Trophoblast cell (in vitro differentiated cells and primary cell): ENCODE data around the gene BAZ1A.
A peak's percentile ranks its signal among the peaks of the same experiment; 100 is the strongest.

Experiments used
- DNase-seq, 2 donors: peaks; one replicate each; pipeline ENCODE4 v3.0.0-alpha.2; 2016
- H2AFZ ChIP-seq: 2 replicates; pipeline ENCODE4 v1.6.1; 2013; ENCODE audit warnings: low read length, moderate library complexity, mild to moderate bottlenecking; ENCODE audit not compliant: insufficient read depth, poor library complexity
- H2AK5ac ChIP-seq: 2 replicates; pipeline ENCODE4 v1.6.1; 2013; ENCODE audit warnings: mild to moderate bottlenecking, low read length
- H2BK120ac ChIP-seq: 2 replicates; pipeline ENCODE4 v1.6.1; 2013; ENCODE audit warnings: low read length, mild to moderate bottlenecking, moderate library complexity; ENCODE audit not compliant: insufficient read depth, poor library complexity
- H2BK12ac ChIP-seq: 2 replicates; pipeline ENCODE4 v1.6.1; 2013; ENCODE audit warnings: mild to moderate bottlenecking, low read length, moderate library complexity
- H2BK5ac ChIP-seq: 2 replicates; pipeline ENCODE4 v1.6.1; 2013; ENCODE audit warnings: low read length, low read depth, moderate library complexity, mild to moderate bottlenecking; ENCODE audit not compliant: poor library complexity
- H3K14ac ChIP-seq: 2 replicates; pipeline ENCODE4 v1.6.1; 2013; ENCODE audit warnings: mild to moderate bottlenecking, low read length
- H3K18ac ChIP-seq: 2 replicates; pipeline ENCODE4 v1.6.1; 2013; ENCODE audit warnings: mild to moderate bottlenecking, low read length
- H3K23ac ChIP-seq: 2 replicates; pipeline ENCODE4 v1.6.1; 2013; ENCODE audit warnings: low read length
- H3K27ac ChIP-seq: 2 replicates; pipeline ENCODE4 v1.5.1; 2013; ENCODE audit warnings: low read depth, mild to moderate bottlenecking, inconsistent platforms, low read length, moderate library complexity
- H3K27me3 ChIP-seq: 2 replicates; pipeline ENCODE4 v1.6.1; 2013; ENCODE audit warnings: inconsistent platforms, mild to moderate bottlenecking, low read length, moderate library complexity; ENCODE audit not compliant: insufficient read depth
- H3K36me3 ChIP-seq, 2 experiments: 1 replicate in 1 of 2; 2 replicates in 1 of 2; pipeline ENCODE4 v1.6.1; 2013; ENCODE audit warnings: low read length in 2 of 2, mild to moderate bottlenecking in 2 of 2, moderate library complexity in 1 of 2; ENCODE audit not compliant: insufficient read depth in 2 of 2, control insufficient read depth in 1 of 2
- H3K4ac ChIP-seq: 2 replicates; pipeline ENCODE4 v1.6.1; 2013; ENCODE audit warnings: low read depth, mild to moderate bottlenecking, low read length, moderate library complexity
- H3K4me1 ChIP-seq, 2 experiments: 1 replicate in 1 of 2; 2 replicates in 1 of 2; pipeline ENCODE4 v1.6.1; 2013; ENCODE audit warnings: low read length in 2 of 2, mild to moderate bottlenecking in 2 of 2, moderate library complexity in 1 of 2; ENCODE audit not compliant: insufficient read depth in 2 of 2, control insufficient read depth in 1 of 2
- H3K4me2 ChIP-seq: 2 replicates; pipeline ENCODE4 v1.6.1; 2013; ENCODE audit warnings: inconsistent platforms, mild to moderate bottlenecking, low read length, moderate library complexity
- H3K4me3 ChIP-seq: 2 replicates; pipeline ENCODE4 v1.5.1; 2013; ENCODE audit warnings: mild to moderate bottlenecking, low read depth, low read length, inconsistent platforms
- H3K79me1 ChIP-seq: one replicate; pipeline ENCODE4 v1.6.1; 2013; ENCODE audit warnings: low read length
- H3K79me2 ChIP-seq: 2 replicates; pipeline ENCODE4 v1.6.1; 2013; ENCODE audit warnings: low read length, mild to moderate bottlenecking; ENCODE audit not compliant: control insufficient read depth, insufficient read depth, poor library complexity
- H3K9ac ChIP-seq: 2 replicates; pipeline ENCODE4 v1.6.1; 2013; ENCODE audit warnings: mild to moderate bottlenecking, low read length
- H3K9me3 ChIP-seq: 2 replicates; pipeline ENCODE4 v1.6.1; 2013; ENCODE audit warnings: low read depth, mild to moderate bottlenecking, control low read depth, inconsistent platforms, low read length; ENCODE audit not compliant: insufficient read depth
- H4K12ac ChIP-seq: 2 replicates; pipeline ENCODE4 v1.6.1; 2013; ENCODE audit warnings: low read depth, mild to moderate bottlenecking, low read length, moderate library complexity
- H4K8ac ChIP-seq: 2 replicates; pipeline ENCODE4 v1.6.1; 2013; ENCODE audit warnings: low read depth, mild to moderate bottlenecking, low read length, moderate library complexity
- H4K91ac ChIP-seq: one replicate; pipeline ENCODE4 v1.6.1; 2013; ENCODE audit warnings: low read depth, mild to moderate bottlenecking, low read length, moderate library complexity
- WGBS: extraction: QIAGEN DNeasy Blood & Tissue Kit; methylation state at CpG from one replicate; pipeline ENCODE4 v1.1.7; 2013; ENCODE audit warnings: missing lambda C conversion rate; ENCODE audit not compliant: insufficient read length, insufficient coverage; ENCODE audit errors: extremely low coverage; 5-methylcytosine and 5-hydroxymethylcytosine counted together

The BAZ1A gene

DNA sequence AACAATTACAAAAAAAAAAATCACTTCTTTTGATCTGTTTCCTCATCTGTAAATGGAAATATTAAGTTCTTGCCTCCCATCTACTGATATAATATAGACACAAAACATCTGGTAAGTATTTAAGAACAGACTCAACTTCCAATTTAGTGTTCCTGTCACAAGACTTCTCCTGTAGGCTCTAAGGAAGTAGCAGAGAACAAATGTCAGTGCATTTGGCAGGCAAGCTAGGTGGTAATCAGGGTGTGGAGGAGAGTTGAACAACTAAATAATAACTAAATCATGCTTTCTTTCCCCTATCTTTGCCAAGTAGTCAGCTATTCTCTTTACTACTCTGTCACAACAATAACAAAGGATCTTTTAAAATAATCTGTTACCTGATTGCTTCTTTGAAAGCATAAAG, 22.1 kb downstream of the BAZ1A start:
- no peaks in the 10 kb centered on the region for H3K9me3 ChIP-seq
- no peak overlapping the region for H4K91ac ChIP-seq
- no peaks in the 10 kb centered on the region for H3K4me1 ChIP-seq
- H2AFZ ChIP-seq, result no peak overlapping the region
- H3K27ac ChIP-seq, result no peak overlapping the region
- H3K4me2 ChIP-seq, result no peak overlapping the region
- no peak overlapping the region for H4K8ac ChIP-seq
- no peak overlapping the region for H2AK5ac ChIP-seq
- no peak overlapping the region for H2BK12ac ChIP-seq
- no peak for DNase-seq
- no peak overlapping the region for H3K18ac ChIP-seq
- H3K14ac ChIP-seq, result no peak overlapping the region
- H2BK5ac ChIP-seq, result no peak overlapping the region
- H3K79me1 ChIP-seq, result no peaks in the 10 kb centered on the region
- H3K27me3 ChIP-seq, result no peaks in the 10 kb centered on the region
- H3K23ac ChIP-seq, result no peak overlapping the region
- H3K9ac ChIP-seq, result no peak overlapping the region
- H3K79me2 ChIP-seq, result no peaks in the 10 kb centered on the region
- no peak overlapping the region for H4K12ac ChIP-seq
- peaks cover 11 to 12% of the 10 kb centered on the region in 2 experiments for H3K36me3 ChIP-seq
- H3K4me3 ChIP-seq, result no peak overlapping the region
- no peak overlapping the region for H2BK120ac ChIP-seq
- no peak overlapping the region for H3K4ac ChIP-seq

DNA sequence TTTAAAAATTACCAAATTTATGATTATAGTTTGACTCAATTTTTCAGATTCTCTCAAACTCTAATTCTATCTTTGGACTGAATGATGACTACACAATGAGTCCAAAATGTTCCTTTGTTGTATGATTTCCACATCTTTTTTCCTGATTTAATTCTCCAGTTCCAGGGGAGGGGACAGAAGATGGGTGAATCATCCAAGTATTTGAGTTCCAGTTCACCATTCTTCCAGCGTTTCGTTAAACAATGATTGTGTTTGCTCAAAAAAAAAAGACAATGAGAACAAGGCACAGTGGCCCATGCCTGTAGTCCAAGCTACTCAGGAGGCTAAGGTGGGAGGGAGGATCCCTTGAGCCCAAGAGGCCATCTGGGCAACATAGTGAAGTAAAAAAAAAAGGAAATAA, 23.8 kb downstream of the BAZ1A start:
- no peak overlapping the region for H3K4me2 ChIP-seq
- no peak overlapping the region for H4K12ac ChIP-seq
- H2AFZ ChIP-seq, result no peak overlapping the region
- no peak overlapping the region for H3K9ac ChIP-seq
- H3K79me2 ChIP-seq, result no peaks in the 10 kb centered on the region
- H3K4me1 ChIP-seq, result no peaks in the 10 kb centered on the region
- DNase-seq, result no peak
- no peak overlapping the region for H2BK12ac ChIP-seq
- H2BK5ac ChIP-seq, result no peak overlapping the region
- no peak overlapping the region for H3K14ac ChIP-seq
- no peak overlapping the region for H3K18ac ChIP-seq
- no peaks in the 10 kb centered on the region for H3K27me3 ChIP-seq
- no peak overlapping the region for H2BK120ac ChIP-seq
- H2AK5ac ChIP-seq, result no peak overlapping the region
- no peak overlapping the region for H4K8ac ChIP-seq
- WGBS, result no CpG with 5 or more reads among the region's 2 CpGs
- H3K4me3 ChIP-seq, result no peak overlapping the region
- no peaks in the 10 kb centered on the region for H3K9me3 ChIP-seq
- H3K36me3 ChIP-seq, result peaks cover 10 to 13% of the 10 kb centered on the region in 2 experiments
- H3K27ac ChIP-seq, result no peak overlapping the region
- no peaks in the 10 kb centered on the region for H3K79me1 ChIP-seq
- no peak overlapping the region for H3K4ac ChIP-seq
- no peak overlapping the region for H4K91ac ChIP-seq
- H3K23ac ChIP-seq, result no peak overlapping the region

DNA sequence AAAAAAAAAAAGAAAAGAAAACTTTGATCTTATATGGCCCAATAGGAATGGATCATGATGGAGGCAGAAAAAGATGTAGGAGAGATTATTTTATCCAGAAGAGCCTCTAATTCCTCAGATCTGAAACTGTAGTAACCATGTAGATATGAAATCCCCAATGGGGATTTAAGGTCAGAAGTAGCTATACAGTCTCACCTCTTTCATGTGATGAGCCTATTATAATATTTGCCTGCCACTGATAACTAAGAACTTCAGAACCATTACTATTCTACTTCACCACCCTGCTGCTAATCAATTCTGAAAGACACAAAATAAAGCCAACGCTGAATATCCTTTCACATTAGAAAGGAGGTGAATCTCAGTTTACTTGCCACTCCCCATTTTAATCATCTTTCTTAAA, 29.3 kb downstream of the BAZ1A start:
- Histone ChIP-seq H3K27ac (no peak overlapping the region), H3K14ac (no peak overlapping the region), H3K9ac (no peak overlapping the region), H4K8ac (no peak overlapping the region), H3K4ac (no peak overlapping the region), H3K4me2 (no peak overlapping the region), H2BK5ac (no peak overlapping the region), H3K23ac (no peak overlapping the region), H3K9me3 (no peaks in the 10 kb centered on the region), H2AFZ (no peak overlapping the region), H2BK120ac (no peak overlapping the region), H3K4me3 (no peak overlapping the region), H3K79me1 (peaks cover 2% of the 10 kb centered on the region), H2BK12ac (no peak overlapping the region), H4K12ac (no peak overlapping the region), H3K27me3 (no peaks in the 10 kb centered on the region), H4K91ac (no peak overlapping the region), H3K79me2 (no peaks in the 10 kb centered on the region), H3K36me3 (peaks cover 5% of the 10 kb centered on the region in 2 experiments), H3K4me1 (peaks cover 2 to 4% of the 10 kb centered on the region in 2 experiments), H3K18ac (no peak overlapping the region), H2AK5ac (no peak overlapping the region)
- no CpG with 5 or more reads among the region's 1 CpG for WGBS
- DNase-seq, result no peak

DNA sequence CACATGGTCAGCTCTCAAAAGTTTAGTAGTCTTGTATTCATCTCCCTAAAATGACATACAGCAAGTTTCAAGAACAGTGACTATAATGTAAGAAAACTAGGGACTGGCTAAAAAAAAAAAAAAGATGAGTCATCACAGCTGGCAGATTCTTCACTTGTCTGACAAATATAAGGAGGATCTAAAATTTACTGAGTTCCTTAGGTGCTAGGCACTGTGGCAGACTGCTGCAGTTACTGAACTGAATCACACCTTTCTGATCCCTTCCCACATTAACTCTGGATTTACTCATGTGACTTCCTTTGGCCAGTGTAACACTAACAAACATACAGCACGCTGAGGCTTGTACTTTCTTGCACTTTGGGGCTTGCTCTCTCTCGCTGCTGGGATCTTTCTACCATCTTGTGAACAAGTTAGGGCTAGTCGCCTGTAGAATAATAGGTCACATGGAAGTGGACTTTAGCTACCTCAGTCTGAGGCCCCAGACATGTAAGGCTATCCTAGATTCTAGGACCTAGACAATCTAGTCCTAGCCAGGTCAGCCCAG, 32.1 kb downstream of the BAZ1A start:
- Histone ChIP-seq H3K27me3 (no peaks in the 10 kb centered on the region), H3K27ac (no peak overlapping the region), H2BK5ac (no peak overlapping the region), H3K4me2 (no peak overlapping the region), H2BK120ac (no peak overlapping the region), H3K23ac (no peak overlapping the region), H3K79me2 (no peaks in the 10 kb centered on the region), H3K9ac (no peak overlapping the region), H4K12ac (no peak overlapping the region), H3K14ac (no peak overlapping the region), H2BK12ac (no peak overlapping the region), H3K9me3 (no peaks in the 10 kb centered on the region), H4K91ac (no peak overlapping the region), H3K36me3 (peaks cover 2 to 5% of the 10 kb centered on the region in 2 experiments), H3K18ac (peak overlapping the region; percentile 25), H2AK5ac (no peak overlapping the region), H3K4ac (no peak overlapping the region), H3K79me1 (peaks cover 2% of the 10 kb centered on the region), H2AFZ (no peak overlapping the region), H4K8ac (no peak overlapping the region), H3K4me3 (no peak overlapping the region), H3K4me1 (peaks cover 2 to 4% of the 10 kb centered on the region in 2 experiments)
- no CpG with 5 or more reads among the region's 3 CpGs for WGBS
- DNase-seq, result peak; percentile 17 to 44
